ENCODE results near the gene HSPB7.
"Not testable (repeated sequence)": the region's sequence is repeated elsewhere in the genome, so short reads cannot be mapped to it uniquely, and the experiment has no call there.

HSPB7 gene

DNA sequence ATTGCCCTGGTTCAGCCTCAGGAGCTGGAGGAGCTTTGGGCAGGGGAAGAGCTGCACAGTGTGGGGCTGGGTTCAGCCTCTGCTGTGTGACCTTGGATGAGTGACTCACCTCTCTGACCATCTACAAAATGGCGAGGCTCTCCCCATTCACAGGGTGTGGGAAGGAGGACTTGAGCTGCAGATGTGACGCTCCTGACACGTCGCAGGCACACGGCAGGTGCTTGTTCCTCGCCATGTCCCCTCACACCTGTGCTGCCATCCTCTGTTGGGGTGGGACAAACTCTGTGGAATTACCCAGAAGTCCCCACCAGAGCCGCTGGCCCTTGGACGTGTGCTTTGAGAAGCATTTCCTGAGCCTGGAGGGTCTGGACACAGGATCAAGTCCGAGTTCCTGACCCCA, 3.0 kb upstream of the HSPB7 start:
- not testable (repeated sequence) for DNase-seq

DNA sequence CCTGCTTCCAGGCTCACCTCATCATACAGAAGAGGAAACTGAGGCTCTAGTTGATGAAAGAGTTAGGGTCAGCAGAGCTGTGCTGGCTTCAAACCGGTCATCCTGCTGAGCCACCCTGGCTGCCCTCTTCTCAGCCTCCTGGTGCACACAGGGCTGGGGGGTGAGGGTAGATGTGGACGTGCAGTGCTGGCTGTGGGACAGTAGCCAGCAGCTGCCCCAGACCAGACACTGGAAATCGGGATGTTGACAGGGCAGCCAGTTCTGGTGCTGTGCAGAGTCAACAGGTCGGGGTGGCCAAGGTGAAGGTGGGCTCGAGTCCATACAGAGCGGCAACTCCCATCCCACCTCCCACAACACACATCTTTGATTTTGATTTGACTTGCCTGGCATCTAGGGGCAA, 2.5 kb upstream of the HSPB7 start:
- DNase-seq = no peak

DNA sequence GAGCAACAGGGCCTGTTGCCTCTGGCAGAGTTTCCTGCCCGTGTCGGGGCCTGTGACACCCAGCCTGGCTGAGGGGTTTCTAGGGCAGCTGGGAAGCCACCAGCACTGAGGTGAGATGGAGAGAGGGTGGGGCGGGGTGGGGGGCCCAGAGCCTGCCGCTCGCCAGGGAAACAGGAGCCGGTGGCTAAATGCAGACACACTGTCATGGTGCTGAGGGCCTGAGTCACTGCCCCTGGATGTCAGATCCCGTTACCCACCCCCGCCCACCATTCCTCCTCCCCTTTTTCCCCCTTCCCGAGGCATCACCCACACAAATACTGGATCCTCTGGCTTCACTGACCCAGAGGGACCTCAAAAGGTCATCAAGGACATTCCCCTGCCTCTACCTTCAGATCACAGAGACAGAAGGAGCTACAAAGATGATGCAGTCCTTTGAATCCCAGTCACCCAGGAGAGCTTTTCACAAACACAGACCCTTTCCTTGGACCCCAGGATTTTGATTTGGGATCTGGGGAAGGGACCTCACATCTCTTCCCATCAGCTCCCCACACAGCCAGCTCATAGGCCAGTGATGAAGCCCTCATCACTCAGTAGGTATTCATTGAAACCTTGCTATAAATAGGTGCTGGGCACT, 1.9 kb upstream of the HSPB7 start:
- no peak for DNase-seq

DNA sequence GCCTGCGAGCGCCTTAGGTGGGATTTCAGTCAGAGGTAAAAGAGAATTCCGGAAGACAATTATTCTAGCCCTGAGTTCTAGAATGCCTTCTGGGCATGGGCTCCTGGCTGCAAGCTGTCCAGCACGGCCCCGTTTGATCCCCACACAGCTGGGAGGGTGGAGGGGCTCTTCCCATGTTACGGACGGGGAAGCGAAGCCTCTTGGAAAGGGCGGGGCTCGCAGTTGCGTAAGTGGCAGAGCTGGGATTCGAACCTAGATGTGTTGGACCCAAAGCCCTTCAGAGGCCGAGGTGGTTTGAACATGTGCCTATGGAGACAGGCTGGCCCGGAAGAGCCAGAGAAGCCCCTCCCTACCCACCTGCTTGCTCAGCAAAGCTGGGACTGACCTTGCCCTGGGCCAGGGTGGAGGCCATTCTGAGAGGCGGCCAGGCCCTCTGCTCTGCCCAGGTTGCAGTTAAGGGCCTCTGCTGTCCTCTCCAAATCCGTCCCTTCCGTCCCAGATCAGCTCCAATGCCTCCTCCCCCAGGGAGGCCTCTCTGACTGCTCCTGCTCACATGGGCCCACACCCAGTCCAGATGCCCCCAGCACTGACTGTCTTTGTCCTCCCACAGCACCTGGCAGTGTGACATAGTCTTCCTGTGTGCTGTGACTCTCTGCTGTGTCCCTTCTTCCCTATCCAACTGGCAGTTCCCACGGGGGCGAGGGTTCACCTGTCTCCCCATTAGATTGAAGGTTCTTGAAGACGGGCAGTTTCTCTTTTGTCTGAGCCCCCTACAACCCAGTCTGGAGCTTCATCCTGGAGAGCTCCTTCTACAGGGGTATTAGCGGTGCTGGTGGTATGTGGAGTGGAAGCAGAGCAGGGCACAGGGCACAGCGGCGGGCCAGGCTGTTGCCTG, 1.2 kb upstream of the HSPB7 start:
- no peak for DNase-seq

DNA sequence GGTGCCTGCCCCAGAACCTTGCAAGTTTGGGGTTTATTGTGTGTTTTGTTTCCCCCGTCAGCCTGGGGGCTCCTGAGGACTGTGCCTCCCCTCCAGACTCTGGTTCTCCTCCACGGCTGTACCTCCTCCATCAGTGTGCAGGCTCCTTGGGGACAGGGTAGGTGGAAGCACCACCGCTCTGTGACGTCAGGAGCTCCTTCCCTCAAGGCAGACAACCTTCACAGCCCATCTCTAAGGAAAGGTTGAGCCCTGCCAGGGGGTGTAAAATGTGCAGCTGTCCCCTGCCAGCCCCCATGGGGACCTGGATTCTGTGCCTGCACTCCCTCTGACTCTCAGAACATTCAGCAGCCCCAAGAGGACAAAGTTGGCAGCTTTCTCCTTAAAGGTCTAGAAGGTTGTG, 465 bp upstream of the HSPB7 start:
- DNase-seq = no peak

DNA sequence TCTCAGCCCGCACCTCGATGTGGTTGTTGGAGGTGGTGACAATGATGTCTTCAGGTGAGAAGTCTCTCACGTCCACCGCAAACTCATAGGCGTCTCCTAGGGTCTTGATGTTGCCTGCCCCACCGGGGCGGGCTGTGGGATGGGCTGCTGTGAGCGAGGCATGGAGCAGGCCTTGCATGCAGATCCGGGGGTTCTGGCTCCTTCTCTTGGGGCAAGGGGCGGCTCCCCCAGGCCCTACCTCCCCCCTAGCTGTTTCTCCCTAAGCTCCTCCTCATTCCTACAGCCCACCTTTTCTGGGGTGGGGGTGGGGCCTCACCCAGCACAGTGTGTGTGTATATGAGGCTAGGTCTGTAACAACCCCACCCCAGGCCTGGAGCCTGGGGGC, 775 bp downstream of the HSPB7 start:
- no peak for DNase-seq

DNA sequence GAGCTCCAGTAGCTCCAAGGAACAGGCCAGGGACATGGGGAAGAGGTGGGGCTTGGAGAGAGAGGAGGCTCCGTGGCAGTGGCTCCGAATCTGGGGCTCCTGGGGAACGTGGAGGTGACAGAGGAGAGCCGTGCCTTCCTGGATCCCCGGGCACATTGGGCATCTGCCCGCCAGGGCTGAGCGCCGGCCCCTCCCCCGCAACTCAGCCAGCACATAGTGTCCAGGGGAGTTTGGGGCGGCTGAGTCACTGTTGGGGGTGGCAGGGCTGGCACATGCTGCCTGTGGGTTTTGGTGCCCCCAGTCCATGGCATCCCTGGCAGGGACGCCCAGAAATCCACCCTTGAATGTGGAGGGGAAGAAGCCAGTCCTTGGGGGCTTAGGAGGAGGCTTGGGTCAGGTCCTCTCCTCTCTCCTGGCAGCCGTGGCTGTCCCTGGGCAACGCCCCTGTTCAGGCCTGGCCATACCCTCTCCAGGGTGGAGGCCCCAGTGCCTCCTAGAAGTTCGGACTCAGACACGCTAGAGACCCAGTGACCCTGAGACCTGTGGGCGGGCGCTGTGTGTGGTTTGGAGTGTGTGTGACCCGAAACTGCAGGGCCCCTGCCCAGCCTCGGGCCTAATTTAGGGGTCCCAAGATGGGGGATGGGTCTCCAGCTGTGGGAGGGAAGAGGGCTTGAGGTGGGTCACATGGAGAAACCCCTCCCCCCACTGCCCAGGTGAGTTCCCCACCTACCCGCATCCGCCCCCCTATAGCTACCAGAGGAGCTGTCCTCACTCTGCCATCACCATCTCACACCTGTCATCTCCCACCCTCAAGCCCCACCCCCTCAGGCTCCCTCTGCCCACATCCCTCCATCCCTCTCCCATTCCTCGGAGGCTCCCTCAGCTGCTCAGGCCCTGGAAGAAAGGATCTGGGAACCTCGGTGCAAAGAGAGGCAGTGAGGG, 1.6 kb downstream of the HSPB7 start:
- no peak for DNase-seq

DNA sequence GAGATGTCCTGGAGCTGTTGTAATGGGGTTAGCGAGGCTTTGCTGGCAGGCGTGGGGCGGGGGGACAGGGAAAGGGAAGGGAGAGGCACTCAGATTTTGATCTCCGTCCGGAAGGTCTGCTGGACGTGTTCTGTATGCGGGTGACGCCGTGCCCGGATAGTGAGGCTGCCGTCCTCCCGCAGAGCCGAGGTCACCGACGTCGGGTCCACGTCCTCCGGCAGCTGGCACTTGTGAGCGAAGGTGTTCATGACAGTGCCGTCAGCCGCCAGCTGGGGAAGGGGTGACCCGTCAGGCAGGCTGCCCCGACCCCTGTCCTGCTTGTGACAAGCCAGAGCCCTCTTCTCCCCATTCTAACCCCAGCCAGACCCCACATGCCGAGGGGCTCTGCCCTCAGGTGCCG, 2.4 kb downstream of the HSPB7 start:
- DNase-seq = no peak

DNA sequence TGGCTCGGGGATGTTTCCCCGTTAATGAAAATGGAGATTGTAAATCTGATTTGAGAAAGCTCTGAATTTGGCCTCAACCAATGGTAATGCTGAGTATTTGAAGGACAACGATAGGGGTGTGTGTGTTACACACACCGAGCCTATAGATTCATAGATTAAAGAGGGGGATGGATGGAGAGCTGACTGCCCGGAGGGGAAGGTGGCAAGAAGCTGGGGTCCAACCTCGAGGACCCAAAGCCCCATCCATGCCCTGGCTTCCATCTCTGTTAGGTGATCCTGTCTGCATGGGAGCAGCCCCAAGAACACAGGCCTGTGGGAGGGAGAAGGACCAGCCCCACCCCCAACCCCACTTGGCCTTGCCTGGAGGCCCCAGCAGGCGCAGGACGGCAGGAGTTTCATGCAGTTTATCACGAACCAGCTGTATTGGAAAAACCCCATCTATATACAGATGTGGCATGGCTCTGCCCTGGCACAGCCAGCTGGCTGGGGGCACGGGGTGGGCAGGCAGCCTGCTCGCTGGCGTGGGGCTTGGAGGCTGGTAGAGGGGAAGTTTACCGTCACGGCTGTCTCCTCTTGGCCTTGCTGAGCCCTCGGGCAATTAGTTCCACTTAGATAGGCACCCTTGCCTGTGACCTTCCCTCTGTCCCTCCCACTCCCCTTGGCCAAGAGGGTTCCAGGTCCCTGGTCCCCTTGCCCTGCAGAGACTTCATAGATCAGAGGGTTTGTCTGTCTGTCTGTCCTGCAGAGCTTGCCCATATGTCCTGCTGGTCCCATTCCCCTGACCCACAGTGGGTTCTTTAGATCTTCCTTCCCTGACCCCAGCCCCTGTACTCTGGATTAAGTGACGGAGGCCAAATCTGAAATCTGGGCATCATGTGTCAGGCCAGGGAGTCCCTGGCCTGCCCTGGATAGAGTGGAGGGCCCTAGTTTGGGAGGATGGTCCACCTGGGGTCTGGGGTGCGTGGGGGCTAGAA, 3.0 kb downstream of the HSPB7 start:
- DNase-seq = no peak

DNA sequence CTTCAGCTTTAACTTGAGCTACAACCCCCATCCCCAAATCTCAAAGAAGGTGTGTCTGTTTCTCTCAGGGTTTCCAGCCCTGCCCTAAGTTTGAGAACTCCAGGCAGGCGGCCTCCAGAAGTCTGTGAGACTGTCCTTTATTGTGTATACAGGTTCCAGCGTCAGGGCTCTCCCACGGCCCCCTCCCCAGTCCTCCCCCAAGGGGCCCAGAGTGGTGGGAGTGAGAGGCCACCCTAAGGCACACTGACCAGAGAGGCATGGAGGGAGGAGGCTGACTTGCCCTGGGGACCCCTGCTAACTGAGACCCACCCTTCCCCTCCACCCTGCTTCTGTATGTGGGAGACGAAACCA, 4.0 kb downstream of the HSPB7 start:
- DNase-seq = no peak

DNA sequence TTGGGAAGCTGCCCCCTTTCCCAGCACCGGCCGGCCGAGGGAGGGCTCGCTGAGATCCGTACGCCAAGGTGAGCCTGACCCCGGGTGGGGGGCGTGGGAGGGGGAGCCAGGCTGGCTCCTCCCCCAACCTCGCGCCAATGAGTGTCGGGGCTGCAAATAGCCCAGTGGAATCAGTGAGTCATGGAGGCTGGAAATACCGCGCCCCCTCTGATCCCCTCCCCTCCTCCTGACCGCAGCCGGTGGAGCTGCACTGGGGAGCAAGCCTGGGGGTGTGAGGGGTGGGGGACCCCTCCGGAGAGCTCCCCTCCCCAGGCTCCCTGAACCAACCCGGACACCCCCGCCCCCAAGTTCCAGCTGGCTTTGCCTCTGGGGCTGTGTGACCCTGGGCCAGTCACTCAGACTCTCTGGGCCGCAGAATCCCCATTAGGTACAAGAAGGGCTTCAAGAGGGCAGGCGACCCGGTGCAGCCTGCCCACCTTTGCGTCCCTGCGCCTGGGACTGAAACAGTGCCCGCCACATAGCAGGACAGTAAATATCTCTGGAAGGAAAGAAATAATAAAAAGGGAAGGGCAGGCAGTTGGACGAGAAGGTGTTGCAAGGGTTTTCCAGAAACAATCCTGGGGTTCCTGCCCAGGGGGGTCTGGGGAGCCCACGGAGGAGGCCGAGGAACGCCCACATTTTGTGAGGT, 4.5 kb downstream of the HSPB7 start:
- peak; percentile 56 for DNase-seq

DNA sequence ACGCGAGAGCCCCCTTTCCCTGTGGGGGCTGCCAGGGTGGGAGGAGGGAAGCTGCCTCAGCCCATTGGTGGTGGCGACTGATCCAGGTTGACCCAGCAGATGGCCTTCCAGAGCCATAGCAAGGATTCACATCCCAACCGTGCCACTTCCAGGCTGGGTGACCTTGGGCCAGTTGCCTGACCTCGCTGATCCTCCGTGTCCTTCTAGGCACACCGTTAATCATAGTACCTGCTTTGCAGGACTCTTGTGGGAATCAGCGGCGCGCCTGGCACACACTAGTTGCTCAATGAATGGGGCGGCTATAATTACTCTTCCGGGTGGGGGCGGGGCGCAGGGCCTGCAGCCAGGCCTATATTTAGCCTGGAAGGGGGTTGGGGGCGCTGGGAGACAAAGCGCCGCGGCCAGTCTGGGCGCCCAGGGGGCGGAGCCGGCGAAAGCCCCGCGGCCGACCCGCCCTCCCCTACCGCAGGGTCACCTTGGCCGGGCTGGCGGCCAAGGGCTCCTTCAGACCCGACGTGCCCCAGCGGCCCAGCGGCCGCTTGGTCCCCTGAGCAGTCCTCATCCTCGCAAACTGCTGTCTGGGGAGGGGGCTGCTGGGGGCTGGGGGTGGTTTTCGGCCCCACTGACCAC, 5.1 kb downstream of the HSPB7 start:
- peak; percentile 39 for DNase-seq

DNA sequence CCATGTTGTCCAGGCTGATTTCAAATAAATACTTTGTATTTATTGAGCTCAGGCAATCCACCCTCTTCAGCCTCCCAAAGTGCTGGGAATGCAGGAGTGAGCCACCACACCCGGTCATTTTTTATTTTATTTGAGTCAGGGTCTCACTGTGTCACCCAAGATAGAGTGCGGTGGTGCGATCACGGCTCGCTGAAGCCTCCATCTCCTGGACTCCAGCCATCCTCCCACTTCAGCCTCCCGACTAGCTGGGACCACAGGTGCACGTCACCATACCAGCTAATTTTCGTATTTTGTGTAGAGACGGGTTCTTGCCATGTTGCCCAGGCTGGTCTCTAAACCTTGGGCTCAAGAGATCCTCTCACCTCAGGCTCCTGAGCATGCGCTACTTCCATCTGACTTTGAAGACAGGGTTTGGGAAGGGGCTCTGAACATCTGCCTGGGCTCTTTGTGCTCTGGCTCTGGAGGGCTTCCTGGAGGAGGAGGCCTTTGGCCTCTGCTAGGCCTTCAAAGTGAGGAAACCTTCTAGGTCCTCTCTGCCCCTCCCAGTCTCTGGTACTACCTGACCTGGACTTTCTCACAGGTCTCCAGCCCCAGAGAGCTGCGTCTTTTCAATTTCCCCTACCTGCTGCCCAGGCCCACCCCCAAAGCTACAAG, 5.8 kb downstream of the HSPB7 start:
- no peak for DNase-seq

DNA sequence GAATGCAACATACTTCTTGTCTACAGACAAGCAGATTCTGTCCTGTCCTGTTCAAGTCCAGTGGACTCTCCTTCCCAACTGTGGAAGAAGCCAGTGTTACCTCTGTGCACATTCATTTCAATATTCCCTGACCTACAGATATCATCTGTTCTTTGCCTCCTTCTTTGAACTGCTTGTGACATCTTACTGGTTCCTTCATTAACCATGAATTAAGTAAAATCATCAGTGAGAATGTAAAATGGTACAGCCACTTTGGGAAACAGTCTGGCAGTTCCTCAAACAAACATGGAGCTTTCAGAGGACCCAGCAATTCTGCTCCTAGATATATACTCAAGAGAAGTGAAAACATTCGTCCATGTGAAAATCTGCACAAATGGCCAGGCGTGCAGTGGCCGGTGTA, 7.0 kb downstream of the HSPB7 start:
- DNase-seq = no peak

DNA sequence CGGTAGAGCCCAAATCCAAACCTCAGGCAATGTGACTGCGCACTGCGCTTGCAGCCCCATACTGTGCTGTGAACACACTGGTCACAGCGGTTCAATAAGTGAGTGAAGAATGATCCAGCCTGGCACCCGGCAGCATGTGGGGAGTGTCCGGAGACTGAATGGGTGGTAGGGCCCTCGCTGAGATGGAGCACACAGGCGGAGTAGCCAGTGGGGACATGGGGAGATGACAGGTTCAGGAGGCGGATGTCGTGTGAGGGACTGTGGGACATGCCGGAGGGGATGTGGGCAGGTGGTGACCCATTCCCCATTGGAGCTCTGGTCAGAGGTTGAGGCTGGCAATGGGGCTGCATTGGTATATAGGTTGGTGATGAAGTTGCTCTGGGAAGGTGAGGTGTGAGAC, 8.2 kb downstream of the HSPB7 start:
- no peak for DNase-seq

DNA sequence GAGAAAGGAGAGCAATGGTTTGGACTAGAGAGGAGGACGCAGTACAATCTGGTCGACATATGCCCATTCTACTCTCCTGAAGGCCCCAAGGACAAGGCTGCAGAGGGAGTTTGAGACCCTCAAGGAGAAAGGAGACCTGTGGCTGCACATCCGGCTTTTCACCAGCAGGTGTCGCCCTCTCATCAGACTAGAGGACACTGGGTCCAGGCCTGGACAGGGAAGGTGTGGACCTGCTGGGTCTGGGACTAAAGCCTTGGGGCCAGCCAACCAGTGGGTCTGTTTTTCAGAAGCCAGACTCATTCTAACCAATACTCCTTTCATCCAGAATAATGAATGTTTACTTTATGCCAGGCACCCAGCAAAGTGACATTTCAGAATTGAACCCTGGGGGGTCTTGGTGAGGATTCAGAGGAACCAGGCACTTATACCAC, 8.8 kb downstream of the HSPB7 start:
- DNase-seq = peak; percentile 72

DNA sequence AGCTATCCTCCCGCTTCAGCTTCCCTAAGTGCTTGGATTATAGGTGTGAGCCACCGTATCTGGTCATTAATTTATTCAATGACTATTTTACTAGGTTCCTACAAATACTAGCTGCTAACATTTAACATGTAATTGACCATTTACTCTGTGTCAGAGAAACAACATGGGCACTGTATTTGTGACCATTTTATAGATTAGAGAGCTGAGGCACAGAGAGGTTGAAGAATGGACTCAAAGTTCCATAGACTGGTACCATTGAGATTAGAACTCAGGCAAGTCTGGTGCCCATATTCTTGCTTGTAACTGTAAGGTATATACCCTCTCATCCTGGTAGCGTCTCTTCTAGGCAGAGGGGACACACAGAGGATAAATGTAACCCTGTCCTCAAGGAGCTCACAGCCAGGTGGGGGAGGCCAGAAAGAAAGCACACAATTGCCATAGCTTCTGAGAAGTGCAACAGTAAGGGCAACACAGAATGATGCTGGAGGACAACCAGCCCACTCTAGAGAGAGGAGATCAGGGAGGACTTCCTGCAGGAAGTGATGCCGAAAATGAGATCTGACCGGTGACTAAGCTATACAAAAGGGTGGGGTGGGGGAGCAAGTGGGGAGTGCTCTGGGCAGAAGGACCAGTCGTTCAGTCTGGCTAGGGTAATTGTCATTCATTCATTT, 10.0 kb downstream of the HSPB7 start:
- no peak for DNase-seq

DNA sequence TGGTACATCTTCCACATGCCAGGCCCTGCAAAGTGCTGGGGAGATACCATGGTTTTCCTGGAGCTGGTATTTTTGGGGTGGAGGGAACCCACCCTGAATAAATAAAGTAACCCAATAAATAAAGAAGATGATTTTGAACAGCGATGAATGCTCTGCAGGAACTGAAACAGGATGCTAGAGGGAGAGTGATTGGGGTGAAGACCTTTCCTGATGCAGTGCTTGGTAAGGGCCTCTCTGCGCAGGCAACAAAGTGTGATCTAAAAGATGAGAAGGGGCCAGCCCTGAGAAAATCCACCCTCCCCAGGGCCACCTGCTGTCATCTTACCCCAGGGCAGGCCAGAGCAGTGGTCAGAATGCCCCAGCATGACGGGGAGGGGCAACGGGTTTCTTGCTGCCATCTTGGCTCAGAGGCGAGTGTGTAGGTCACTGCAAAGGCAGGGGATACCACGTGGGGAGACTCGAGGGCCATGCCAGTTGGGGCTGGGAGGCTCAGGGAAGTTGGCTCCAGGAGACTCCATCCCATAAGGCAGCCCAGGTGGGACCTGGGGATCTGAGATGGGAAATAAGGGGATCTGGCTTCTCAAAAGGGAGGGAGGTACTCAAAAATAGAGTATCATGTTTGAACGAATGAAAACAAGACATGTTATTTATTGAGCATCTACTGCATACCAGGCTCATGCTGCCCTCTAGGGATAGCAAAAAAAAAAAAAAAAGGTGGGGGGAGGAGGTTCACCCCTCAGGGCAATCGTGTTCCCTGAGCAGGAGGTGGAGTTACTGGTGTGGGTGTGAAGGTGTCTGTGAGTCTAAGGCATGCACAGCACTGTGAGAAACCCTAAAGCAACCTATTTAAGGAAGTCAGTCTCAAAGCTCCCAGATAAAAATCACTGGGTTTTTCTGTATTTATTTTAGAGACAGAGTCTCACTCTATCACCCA, 11.0 kb downstream of the HSPB7 start:
- DNase-seq = no peak

DNA sequence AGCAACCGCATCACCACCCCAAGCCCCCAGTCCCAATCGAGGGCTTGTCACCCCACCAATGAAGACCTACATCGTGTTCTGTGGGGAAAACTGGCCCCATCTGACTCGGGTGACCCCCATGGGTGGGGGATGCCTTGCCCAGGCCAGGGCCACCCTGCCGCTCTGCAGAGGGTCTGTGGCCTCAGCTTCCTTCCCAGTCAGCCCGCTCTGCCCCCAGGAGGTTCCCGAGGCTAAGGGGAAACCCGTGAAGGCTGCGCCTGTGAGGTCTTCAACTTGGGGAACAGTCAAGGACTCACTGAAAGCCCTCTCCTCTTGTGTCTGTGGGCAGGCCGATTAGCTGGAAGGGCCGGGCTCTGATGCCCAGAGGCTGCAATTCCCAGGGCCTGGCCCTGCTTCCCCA, 11.8 kb downstream of the HSPB7 start:
- no peak for DNase-seq
